Neural progenitor cell (in vitro differentiated cells): ENCODE data around the gene MPC1. TPM values are rescaled to one million over a fixed set of nuclear protein-coding genes. Genes with fewer than 3 reads are reported as not detected.

Source experiments
- DNase-seq: peaks from one replicate; pipeline ENCODE4 v3.0.0-alpha.2; 2016; ENCODE audit warnings: low spot score
- H2AFZ ChIP-seq: fragments of 200-600 bp; sonication (generic); replicated peaks from 2 replicates; pipeline ENCODE4 v1.6.1; 2016; ENCODE audit warnings: antibody characterized with exemption
- H3F3A ChIP-seq: fragments of 200-600 bp; sonication (generic); 2 replicates; pipeline ENCODE4 v1.6.1; 2016; ENCODE audit warnings: antibody characterized with exemption, low read depth
- H3K27ac ChIP-seq: fragments of 200-600 bp; sonication (generic); 2 replicates; pipeline ENCODE4 v1.5.1; 2016; ENCODE audit warnings: mild to moderate bottlenecking
- H3K27me3 ChIP-seq: fragments of 200-600 bp; sonication (generic); 2 replicates; pipeline ENCODE4 v1.6.1; 2016; ENCODE audit warnings: mild to moderate bottlenecking, moderate library complexity
- H3K36me3 ChIP-seq: fragments of 200-600 bp; sonication (generic); 2 replicates; pipeline ENCODE4 v1.5.1; 2016
- H3K4me1 ChIP-seq: fragments of 200-600 bp; sonication (generic); 2 replicates; pipeline ENCODE4 v1.6.1; 2016; ENCODE audit warnings: mixed run types
- H3K4me2 ChIP-seq: fragments of 200-600 bp; sonication (generic); 2 replicates; pipeline ENCODE4 v1.6.1; 2016
- H3K4me3 ChIP-seq: fragments of 200-600 bp; sonication (generic); 2 replicates; pipeline ENCODE4 v1.5.1; 2016
- H3K79me2 ChIP-seq: fragments of 200-600 bp; sonication (generic); 2 replicates; pipeline ENCODE4 v1.6.1; 2016; ENCODE audit warnings: low read depth
- H3K9ac ChIP-seq: fragments of 200-600 bp; sonication (generic); 2 replicates; pipeline ENCODE4 v1.6.1; 2016
- H3K9me3 ChIP-seq: fragments of 200-600 bp; sonication (generic); 2 replicates; pipeline ENCODE4 v1.5.1; 2016; ENCODE audit warnings: low read depth
- H4K20me1 ChIP-seq: fragments of 200-600 bp; sonication (generic); 2 replicates; pipeline ENCODE4 v1.6.1; 2016; ENCODE audit warnings: low read depth
- H3K27ac Mint-ChIP-seq: 3 replicates; pipeline ENCODE4 v1.8.0; 2021; ENCODE audit warnings: mixed read lengths
- H3K27me3 Mint-ChIP-seq: 2 replicates; pipeline ENCODE4 v1.8.0; 2022; ENCODE audit warnings: low read depth, mild to moderate bottlenecking, inconsistent platforms, moderate library complexity, mixed read lengths; ENCODE audit not compliant: insufficient read depth
- H3K36me3 Mint-ChIP-seq: 3 replicates; pipeline ENCODE4 v1.8.0; 2021; ENCODE audit warnings: mixed read lengths
- H3K4me1 Mint-ChIP-seq: 3 replicates; pipeline ENCODE4 v1.8.0; 2021; ENCODE audit warnings: mixed read lengths
- H3K4me3 Mint-ChIP-seq: 3 replicates; pipeline ENCODE4 v1.8.0; 2021; ENCODE audit warnings: mild to moderate bottlenecking, moderate library complexity, mixed read lengths
- H3K9me3 Mint-ChIP-seq: 3 replicates; pipeline ENCODE4 v1.8.0; 2020; ENCODE audit warnings: mixed read lengths
- EZH2 ChIP-seq: fragments of 200-600 bp; sonication (generic); IDR thresholded peaks from 2 replicates; pipeline ENCODE4 v1.6.1; 2017; ENCODE audit warnings: antibody characterized with exemption, mild to moderate bottlenecking, moderate library complexity
- EZH2phosphoT487 ChIP-seq: fragments of 200-600 bp; sonication (generic); IDR thresholded peaks from 2 replicates; pipeline ENCODE4 v1.6.1; 2017; ENCODE audit warnings: antibody characterized with exemption
- total RNA-seq: library from RNA; depleted of rRNA; stranded (reverse); fragments of >200 nt; gene quantifications from 2 replicates; pipeline ENCODE4 v1.2.3, GENCODE V29; 2015; ENCODE audit warnings: low replicate concordance
- TF ChIP-seq, protein P1 (sequence below): fragments of 200-600 bp; sonication (generic); IDR thresholded peaks from 2 replicates; pipeline ENCODE4 v1.5.1; 2017; ENCODE audit warnings: antibody characterized with exemption, mild to moderate bottlenecking

Gene MPC1
- total RNA-seq, 1 donor from 2014 or later: 13.2 TPM

GRCh38 chr6:166317261-166318212, 65.2 kb downstream of the MPC1 start:
- H4K20me1 ChIP-seq: no peaks in the 10 kb centered on the region
- H3K27ac Mint-ChIP-seq: peak overlapping the region; percentile 93

DNA sequence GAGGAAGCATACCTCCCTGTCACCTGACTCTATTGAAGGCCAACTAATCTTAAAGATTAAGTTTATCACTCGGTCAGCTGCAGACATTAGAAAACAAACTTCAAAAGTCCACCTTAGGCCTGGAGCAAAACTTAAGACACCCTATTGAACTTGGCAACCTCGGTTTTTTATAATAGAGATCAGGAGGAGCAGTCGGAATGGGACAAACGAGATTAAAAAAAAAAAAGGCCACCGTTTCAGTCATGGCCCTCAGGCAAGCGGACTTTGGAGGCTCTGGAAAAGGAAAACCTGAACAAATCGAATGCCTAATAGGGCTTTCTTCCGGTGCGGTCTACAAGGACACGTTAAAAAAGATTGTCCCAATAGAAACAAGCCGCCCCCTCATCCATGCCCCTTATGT, 67.3 kb downstream of the MPC1 start:
- Histone ChIP-seq H3K36me3 (peaks cover 6% of the 10 kb centered on the region), H3K9ac (no peak overlapping the region), H3K79me2 (no peaks in the 10 kb centered on the region), H3K27me3 (peaks cover 16% of the 10 kb centered on the region), H3K4me2 (no peak overlapping the region), H3K9me3 (no peaks in the 10 kb centered on the region), H4K20me1 (no peaks in the 10 kb centered on the region), H3K27ac (no peak overlapping the region), H3K4me3 (no peak overlapping the region), H3K4me1 (no peaks in the 10 kb centered on the region), H2AFZ (no peak overlapping the region), H3F3A (no peaks in the 10 kb centered on the region)
- Mint-ChIP-seq H3K9me3 (no peaks in the 10 kb centered on the region), H3K4me3 (no peak overlapping the region), H3K36me3 (no peaks in the 10 kb centered on the region), H3K4me1 (peaks cover 14% of the 10 kb centered on the region), H3K27ac (no peak overlapping the region), H3K27me3 (peaks cover 4% of the 10 kb centered on the region)
- TF ChIP-seq EZH2phosphoT487: no peak
- DNase-seq: no peak

More at GRCh38 chr6:166317261-166318212, 65.2 kb downstream of the MPC1 start:
- H3K9me3 Mint-ChIP-seq: no peaks in the 10 kb centered on the region
- H3K27ac ChIP-seq: no peak overlapping the region
- no peaks in the 10 kb centered on the region for H3K27me3 Mint-ChIP-seq
- no peaks in the 10 kb centered on the region for H3K79me2 ChIP-seq
- no peaks in the 10 kb centered on the region for H3K9me3 ChIP-seq
- peaks cover 4% of the 10 kb centered on the region for H3K27me3 ChIP-seq
- no peak overlapping the region for H3K9ac ChIP-seq
- no peaks in the 10 kb centered on the region for H3K36me3 Mint-ChIP-seq
- no peak overlapping the region for H2AFZ ChIP-seq
- no peak for DNase-seq
- H3K4me3 Mint-ChIP-seq: peak overlapping the region; percentile 15
- TF ChIP-seq EZH2phosphoT487: no peak
- TF ChIP-seq, protein P1, sequence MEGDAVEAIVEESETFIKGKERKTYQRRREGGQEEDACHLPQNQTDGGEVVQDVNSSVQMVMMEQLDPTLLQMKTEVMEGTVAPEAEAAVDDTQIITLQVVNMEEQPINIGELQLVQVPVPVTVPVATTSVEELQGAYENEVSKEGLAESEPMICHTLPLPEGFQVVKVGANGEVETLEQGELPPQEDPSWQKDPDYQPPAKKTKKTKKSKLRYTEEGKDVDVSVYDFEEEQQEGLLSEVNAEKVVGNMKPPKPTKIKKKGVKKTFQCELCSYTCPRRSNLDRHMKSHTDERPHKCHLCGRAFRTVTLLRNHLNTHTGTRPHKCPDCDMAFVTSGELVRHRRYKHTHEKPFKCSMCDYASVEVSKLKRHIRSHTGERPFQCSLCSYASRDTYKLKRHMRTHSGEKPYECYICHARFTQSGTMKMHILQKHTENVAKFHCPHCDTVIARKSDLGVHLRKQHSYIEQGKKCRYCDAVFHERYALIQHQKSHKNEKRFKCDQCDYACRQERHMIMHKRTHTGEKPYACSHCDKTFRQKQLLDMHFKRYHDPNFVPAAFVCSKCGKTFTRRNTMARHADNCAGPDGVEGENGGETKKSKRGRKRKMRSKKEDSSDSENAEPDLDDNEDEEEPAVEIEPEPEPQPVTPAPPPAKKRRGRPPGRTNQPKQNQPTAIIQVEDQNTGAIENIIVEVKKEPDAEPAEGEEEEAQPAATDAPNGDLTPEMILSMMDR: no peak
- no peak for TF ChIP-seq EZH2
- H3K36me3 ChIP-seq: peaks cover 6% of the 10 kb centered on the region
- H3K4me3 ChIP-seq: no peak overlapping the region
- no peak overlapping the region for H3K4me2 ChIP-seq
- no peaks in the 10 kb centered on the region for H3K4me1 ChIP-seq
- no peaks in the 10 kb centered on the region for H3F3A ChIP-seq
- peaks cover 11% of the 10 kb centered on the region for H3K4me1 Mint-ChIP-seq

Other genes starting within 250 kb of the MPC1 start
- not detected in 2 replicates for gene TBXT, start 215.1 kb downstream of the MPC1 start, total RNA-seq
- 0.13 and 0.40 TPM in 2 replicates for gene PRR18, start 74.5 kb downstream of the MPC1 start, total RNA-seq
- gene SFT2D1, start 40.4 kb downstream of the MPC1 start, total RNA-seq: 38.1 and 48.9 TPM in 2 replicates
- 0.19 and 0.56 TPM in 2 replicates for gene RAMACL, start 203.7 kb upstream of the MPC1 start, total RNA-seq
- 8.2 and 14.3 TPM in 2 replicates for gene RPS6KA2, start 244.3 kb upstream of the MPC1 start, total RNA-seq